GM13976 (cell line): ENCODE measurements around the gene VAX1.
"Not testable (repeated sequence)": the region's sequence is repeated elsewhere in the genome, so short reads cannot be mapped to it uniquely, and the experiment has no call there.

Experiments used
- DNase-seq: peaks from one replicate; pipeline ENCODE4 v3.0.0; 2012; ENCODE audit warnings: low spot score
- CTCF ChIP-seq: IDR thresholded peaks from 2 replicates; pipeline ENCODE4 v1.5.1; 2012; ENCODE audit warnings: borderline replicate concordance, mild to moderate bottlenecking; ENCODE audit not compliant: insufficient read depth; ENCODE audit errors: extremely low read depth, missing control alignments, control extremely low read depth
- in situ Hi-C: fragments of 300-500 bp; cut with MboI; formaldehyde crosslinking; loops from one replicate; pipeline ENCODE4 v1.12.0; 2022; ENCODE audit warnings: low sequenced_read_pairs, mixed read lengths, inconsistent platforms; ENCODE audit not compliant: unreplicated experiment

Gene VAX1

GRCh38 chr10:117137911-117138642 is at the start of gene VAX1:
VAX1 (minus strand) TSS chr10:117138270; CDS start chr10:117138056, 214 bp downstream.
- in situ Hi-C loops: no loop called here
- no peak for TF ChIP-seq CTCF
- no peak for DNase-seq

- no peak for TF ChIP-seq CTCF
- no peak for DNase-seq
Observed at GRCh38 chr10:117186832-117187615, 49.0 kb upstream of the VAX1 start.

GRCh38 chr10:117185817-117186216 is 47.7 kb upstream of the VAX1 start:
- DNase-seq, in situ Hi-C loops: not testable (repeated sequence)

More at GRCh38 chr10:117186832-117187615, 49.0 kb upstream of the VAX1 start:
- in situ Hi-C loops: no loop called here

GRCh38 chr10:117184821-117185220 is 46.8 kb upstream of the VAX1 start:
- TF ChIP-seq CTCF: no peak
- no peak for DNase-seq
- in situ Hi-C loops: no loop called here

- DNase-seq: no peak
- TF ChIP-seq CTCF: no peak
- in situ Hi-C loops: no loop called here
Observed at GRCh38 chr10:117184296-117184695, 46.2 kb upstream of the VAX1 start.

GRCh38 chr10:117178190-117178589 is 40.1 kb upstream of the VAX1 start:
- no peak for DNase-seq
- no peak for TF ChIP-seq CTCF
- in situ Hi-C loops: loop anchor here (10.0 kb wide), 1 partner anchor 493 kb away; no protein-coding TSS in a partner anchor
